ENCODE results near the gene INHA.
A peak's percentile ranks its signal among the peaks of the same experiment; 100 is the strongest.

The INHA gene

DNA sequence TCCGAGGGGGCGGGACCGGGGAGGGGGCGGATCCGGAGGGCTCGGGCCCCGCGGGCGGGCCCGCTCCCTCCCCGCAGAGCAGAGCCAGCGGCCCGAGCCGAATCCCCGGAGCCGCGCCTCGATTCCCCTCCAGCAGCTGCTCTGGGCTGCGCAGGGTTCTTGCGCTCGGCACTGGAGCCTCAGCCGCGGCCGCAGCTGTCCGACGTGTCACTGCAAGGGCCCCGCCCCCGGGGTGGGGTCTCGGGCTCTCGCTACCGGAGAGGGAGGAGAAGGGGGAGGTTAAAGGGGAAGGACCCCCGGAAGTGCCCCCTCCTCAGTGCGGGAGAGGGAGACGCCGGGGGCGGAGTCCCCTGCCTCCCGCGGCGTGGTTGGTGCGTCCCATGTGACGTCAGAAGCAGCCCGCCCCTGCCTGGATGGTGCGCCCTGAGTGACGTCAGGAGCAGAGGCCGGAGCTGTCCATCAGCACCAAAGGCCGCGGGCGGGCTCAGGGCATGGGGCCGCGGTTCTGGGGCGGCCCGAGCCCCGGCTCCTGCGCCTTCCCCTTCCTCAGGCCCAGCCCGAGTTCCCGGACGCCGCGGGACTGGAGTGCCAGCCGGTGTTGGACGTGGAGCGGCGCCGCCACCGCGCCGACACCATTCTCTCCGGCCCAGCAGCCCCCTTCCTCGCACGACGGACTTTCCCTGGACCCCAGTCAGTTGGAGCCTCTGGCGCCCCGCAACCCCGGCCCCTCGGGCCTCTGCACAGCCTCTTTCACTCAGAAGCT lies 28.3 kb upstream of the INHA start, which contains the start of the genes CHPF and TMEM198:
Gene CHPF (minus strand): TSS at position 214 of the 763 bp plus-strand sequence. CDS start 271 bp downstream, outside the sequence.
Gene TMEM198 (plus strand): TSS at position 433 of the 763 bp plus-strand sequence. CDS start 700 bp downstream, outside the sequence.
- H3K27ac ChIP-seq (replicated peaks; ENCODE audit: low read length) = no peak within 1 kb of the TSS

DNA sequence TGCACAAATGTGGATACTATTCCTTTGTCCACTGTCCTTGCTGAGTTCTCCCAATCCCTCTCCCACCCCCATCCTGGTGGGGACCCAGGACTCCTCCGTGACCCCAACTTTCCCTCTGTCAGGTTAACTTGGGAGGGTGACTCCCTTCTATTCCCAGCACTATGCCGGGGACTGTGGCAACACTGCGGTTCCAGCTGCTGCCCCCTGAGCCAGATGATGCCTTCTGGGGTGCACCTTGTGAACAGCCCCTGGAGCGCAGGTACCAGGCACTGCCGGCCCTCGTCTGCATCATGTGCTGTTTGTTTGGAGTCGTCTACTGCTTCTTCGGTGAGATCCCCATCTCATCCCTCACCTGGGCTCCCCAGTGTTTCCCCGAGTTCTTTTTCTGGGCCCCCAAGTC lies 27.5 kb upstream of the INHA start:
- Histone ChIP-seq H3K79me1 (ENCODE audit: low read depth, low read length) (peaks cover 4% of the 10 kb centered on the region), H3K27ac (replicated peaks; ENCODE audit: low read length) (no peak overlapping the region), H3K4ac (ENCODE audit: low read length) (no peak overlapping the region), H3K9ac (ENCODE audit: low read depth, low read length, poor library complexity) (no peak overlapping the region), H4K91ac (ENCODE audit: low read depth, low read length, poor library complexity) (no peak overlapping the region), H4K8ac (ENCODE audit: low read depth, low read length) (no peak overlapping the region), H2AFZ (ENCODE audit: low read length) (peak overlapping the region; percentile 95), H3K18ac (ENCODE audit: low read length) (no peak overlapping the region), H3K27me3 (ENCODE audit: control insufficient read depth in 3 of 3, insufficient read depth in 3 of 3, low read depth in 1 of 3, low read length in 3 of 3) (peaks cover 0 to 16% (median 0%) of the 10 kb centered on the region in 3 experiments), H3K14ac (ENCODE audit: low read length) (no peak overlapping the region), H3K36me3 (replicated peaks in 1 of 2; ENCODE audit: control insufficient read depth in 2 of 2, insufficient read depth in 2 of 2, low read length in 2 of 2) (peaks cover 9 to 42% of the 10 kb centered on the region in 2 donors), H2BK120ac (ENCODE audit: low read depth, low read length) (no peak overlapping the region), H3K23ac (ENCODE audit: low read depth, low read length, poor library complexity) (peak overlapping the region; percentile 73), H3K9me3 (replicated peaks in 1 of 2; ENCODE audit: control insufficient read depth in 2 of 2, insufficient read depth in 1 of 2, low read depth in 1 of 2, low read length in 2 of 2) (no peaks in the 10 kb centered on the region), H2BK15ac (ENCODE audit: low read length) (no peak overlapping the region), H2BK5ac (ENCODE audit: low read length) (peak overlapping the region; percentile 39), H2BK12ac (ENCODE audit: low read length) (no peak overlapping the region), H2AK5ac (ENCODE audit: low read depth, low read length) (no peak overlapping the region), H3K4me3 (ENCODE audit: low read length in 2 of 2) (peak overlapping the region; percentile 78 to 92), H3K4me1 (ENCODE audit: control insufficient read depth in 2 of 2, insufficient read depth in 1 of 2, low read depth in 1 of 2, low read length in 2 of 2) (peaks cover 8 to 13% of the 10 kb centered on the region in 2 donors), H3K4me2 (ENCODE audit: insufficient read depth, low read length, poor library complexity, severe bottlenecking) (peak overlapping the region; percentile 96)
- WGBS, 2 donors (ENCODE audit: extremely low coverage in 2 of 2, insufficient read length in 2 of 2, insufficient replicate concordance in 1 of 2) = no CpG with 5 or more reads among the region's 9 CpGs
- DNase-seq (ENCODE audit: low spot score) = no peak

More for the DNA sequence above, 28.3 kb upstream of the INHA start, which contains the start of the genes CHPF and TMEM198:
- Histone ChIP-seq H3K14ac (ENCODE audit: low read length) (no peak within 1 kb of the TSS), H3K9me3 (replicated peaks in 1 of 2; ENCODE audit: control insufficient read depth in 2 of 2, insufficient read depth in 1 of 2, low read depth in 1 of 2, low read length in 2 of 2) (no peaks in the 10 kb centered on the region), H3K9ac (ENCODE audit: low read depth, low read length, poor library complexity) (peak within 1 kb of the TSS; percentile 88), H3K79me1 (ENCODE audit: low read depth, low read length) (peaks cover 4% of the 10 kb centered on the region), H2AK5ac (ENCODE audit: low read depth, low read length) (no peak within 1 kb of the TSS), H3K4ac (ENCODE audit: low read length) (no peak within 1 kb of the TSS), H2BK12ac (ENCODE audit: low read length) (no peak within 1 kb of the TSS), H4K8ac (ENCODE audit: low read depth, low read length) (no peak within 1 kb of the TSS), H2AFZ (ENCODE audit: low read length) (peak within 1 kb of the TSS; percentile 95), H3K4me1 (ENCODE audit: control insufficient read depth in 2 of 2, insufficient read depth in 1 of 2, low read depth in 1 of 2, low read length in 2 of 2) (peaks cover 12 to 13% of the 10 kb centered on the region in 2 donors), H3K4me3 (ENCODE audit: low read length in 2 of 2) (peak within 1 kb of the TSS; percentile 92 to 96), H2BK120ac (ENCODE audit: low read depth, low read length) (no peak within 1 kb of the TSS), H2BK15ac (ENCODE audit: low read length) (peak within 1 kb of the TSS; percentile 9), H4K91ac (ENCODE audit: low read depth, low read length, poor library complexity) (no peak within 1 kb of the TSS), H3K4me2 (ENCODE audit: insufficient read depth, low read length, poor library complexity, severe bottlenecking) (peak within 1 kb of the TSS; percentile 96), H3K23ac (ENCODE audit: low read depth, low read length, poor library complexity) (peak within 1 kb of the TSS; percentile 91), H3K18ac (ENCODE audit: low read length) (peak within 1 kb of the TSS; percentile 59), H3K36me3 (replicated peaks in 1 of 2; ENCODE audit: control insufficient read depth in 2 of 2, insufficient read depth in 2 of 2, low read length in 2 of 2) (peaks cover 13 to 44% of the 10 kb centered on the region in 2 donors), H2BK5ac (ENCODE audit: low read length) (peak within 1 kb of the TSS; percentile 53), H3K27me3 (ENCODE audit: control insufficient read depth in 3 of 3, insufficient read depth in 3 of 3, low read depth in 1 of 3, low read length in 3 of 3) (peaks cover 0 to 16% (median 0%) of the 10 kb centered on the region in 3 experiments)
- no CpG with 5 or more reads among the region's 75 CpGs for WGBS, 2 donors (ENCODE audit: extremely low coverage in 2 of 2, insufficient read length in 2 of 2, insufficient replicate concordance in 1 of 2)
- peak; percentile 98 for DNase-seq (ENCODE audit: low spot score)

DNA sequence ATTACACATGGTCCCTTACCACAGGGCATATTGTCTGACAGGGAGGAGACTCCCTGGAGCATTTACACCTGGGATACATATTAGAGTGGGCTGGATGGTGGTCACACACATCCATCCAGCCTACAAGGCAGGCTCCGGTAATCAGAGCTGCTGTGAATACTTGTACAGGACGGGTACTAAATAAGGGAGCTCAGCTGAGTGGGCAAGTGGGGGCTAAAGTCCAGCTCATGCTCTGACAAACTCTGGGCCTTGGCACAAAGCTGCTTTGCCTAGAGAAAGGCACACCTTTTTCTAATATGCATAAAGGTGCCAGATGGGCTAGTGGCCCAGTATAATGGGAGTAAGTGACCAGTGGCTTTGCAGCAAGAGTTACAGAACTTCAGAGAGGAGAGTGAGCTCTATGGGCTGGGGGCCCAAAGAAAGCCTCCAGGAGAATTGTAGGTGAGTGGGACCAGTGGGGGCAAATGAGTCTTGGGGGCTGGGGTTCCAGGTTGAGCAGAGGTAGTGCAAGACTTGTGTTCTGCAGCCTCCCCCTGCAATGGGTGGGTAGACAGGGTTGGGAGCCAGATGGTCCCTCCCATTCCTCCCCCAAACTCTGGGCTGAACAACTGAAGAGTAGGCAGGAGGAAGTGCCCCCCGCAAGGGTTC lies 26.7 kb upstream of the INHA start:
- peaks cover 8 to 13% of the 10 kb centered on the region in 2 donors for H3K4me1 ChIP-seq (ENCODE audit: control insufficient read depth in 2 of 2, insufficient read depth in 1 of 2, low read depth in 1 of 2, low read length in 2 of 2)
- H3K18ac ChIP-seq (ENCODE audit: low read length) = no peak overlapping the region
- no peak for DNase-seq (ENCODE audit: low spot score)
- no peak overlapping the region for H4K8ac ChIP-seq (ENCODE audit: low read depth, low read length)
- no peaks in the 10 kb centered on the region for H3K9me3 ChIP-seq (replicated peaks in 1 of 2; ENCODE audit: control insufficient read depth in 2 of 2, insufficient read depth in 1 of 2, low read depth in 1 of 2, low read length in 2 of 2)
- no peak overlapping the region for H3K4me2 ChIP-seq (ENCODE audit: insufficient read depth, low read length, poor library complexity, severe bottlenecking)
- H2AK5ac ChIP-seq (ENCODE audit: low read depth, low read length) = no peak overlapping the region
- peaks cover 8 to 34% of the 10 kb centered on the region in 2 donors for H3K36me3 ChIP-seq (replicated peaks in 1 of 2; ENCODE audit: control insufficient read depth in 2 of 2, insufficient read depth in 2 of 2, low read length in 2 of 2)
- no peak overlapping the region for H2AFZ ChIP-seq (ENCODE audit: low read length)
- no peak overlapping the region for H3K14ac ChIP-seq (ENCODE audit: low read length)
- H3K27me3 ChIP-seq (ENCODE audit: control insufficient read depth in 3 of 3, insufficient read depth in 3 of 3, low read depth in 1 of 3, low read length in 3 of 3) = peaks cover 0 to 16% (median 0%) of the 10 kb centered on the region in 3 experiments
- no peak overlapping the region for H2BK15ac ChIP-seq (ENCODE audit: low read length)
- H3K27ac ChIP-seq (replicated peaks; ENCODE audit: low read length) = no peak overlapping the region
- H3K79me1 ChIP-seq (ENCODE audit: low read depth, low read length) = peaks cover 4% of the 10 kb centered on the region
- no peak overlapping the region for H4K91ac ChIP-seq (ENCODE audit: low read depth, low read length, poor library complexity)
- no peak overlapping the region for H3K4ac ChIP-seq (ENCODE audit: low read length)
- no peak overlapping the region for H3K23ac ChIP-seq (ENCODE audit: low read depth, low read length, poor library complexity)
- H2BK12ac ChIP-seq (ENCODE audit: low read length) = no peak overlapping the region
- no CpG with 5 or more reads among the region's 3 CpGs for WGBS, 2 donors (ENCODE audit: extremely low coverage in 2 of 2, insufficient read length in 2 of 2, insufficient replicate concordance in 1 of 2)
- no peak overlapping the region for H3K9ac ChIP-seq (ENCODE audit: low read depth, low read length, poor library complexity)
- no peak overlapping the region for H2BK120ac ChIP-seq (ENCODE audit: low read depth, low read length)
- no peak overlapping the region for H2BK5ac ChIP-seq (ENCODE audit: low read length)
- peak overlapping the region in 1 of 2 donors; percentile 92 for H3K4me3 ChIP-seq (ENCODE audit: low read length in 2 of 2)

DNA sequence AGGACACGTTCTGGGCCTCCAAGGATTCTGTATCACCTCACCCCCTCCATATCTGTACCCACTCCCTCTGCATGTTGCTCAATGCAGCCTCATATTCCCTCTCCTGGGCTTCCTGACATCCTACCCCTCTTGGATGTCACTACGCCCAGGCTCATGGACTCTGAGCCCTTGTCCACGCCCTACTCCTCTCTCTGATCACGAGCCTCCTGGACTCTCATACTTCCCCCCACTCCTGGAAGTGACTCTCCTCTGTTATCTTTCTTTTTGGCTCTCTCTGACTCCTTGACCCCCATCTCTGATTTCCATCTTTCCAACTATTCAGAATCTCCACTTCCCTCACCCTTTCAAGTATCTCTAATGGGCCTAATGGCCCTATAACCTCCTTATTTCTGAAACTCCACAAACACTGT lies 26.2 kb upstream of the INHA start:
- WGBS, 2 donors (ENCODE audit: extremely low coverage in 2 of 2, insufficient read length in 2 of 2, insufficient replicate concordance in 1 of 2) = no CpG with 5 or more reads among the region's 4 CpGs
- DNase-seq (ENCODE audit: low spot score) = no peak
- Histone ChIP-seq H4K8ac (ENCODE audit: low read depth, low read length) (no peak overlapping the region), H3K27me3 (ENCODE audit: control insufficient read depth in 3 of 3, insufficient read depth in 3 of 3, low read depth in 1 of 3, low read length in 3 of 3) (peaks cover 0 to 19% (median 0%) of the 10 kb centered on the region in 3 experiments), H3K4me1 (ENCODE audit: control insufficient read depth in 2 of 2, insufficient read depth in 1 of 2, low read depth in 1 of 2, low read length in 2 of 2) (peaks cover 8 to 13% of the 10 kb centered on the region in 2 donors), H3K18ac (ENCODE audit: low read length) (no peak overlapping the region), H3K4me3 (ENCODE audit: low read length in 2 of 2) (no peak overlapping the region), H3K36me3 (replicated peaks in 1 of 2; ENCODE audit: control insufficient read depth in 2 of 2, insufficient read depth in 2 of 2, low read length in 2 of 2) (peaks cover 5 to 28% of the 10 kb centered on the region in 2 donors), H2BK12ac (ENCODE audit: low read length) (no peak overlapping the region), H2BK120ac (ENCODE audit: low read depth, low read length) (no peak overlapping the region), H2BK15ac (ENCODE audit: low read length) (no peak overlapping the region), H4K91ac (ENCODE audit: low read depth, low read length, poor library complexity) (no peak overlapping the region), H3K27ac (replicated peaks; ENCODE audit: low read length) (no peak overlapping the region), H3K14ac (ENCODE audit: low read length) (no peak overlapping the region), H3K23ac (ENCODE audit: low read depth, low read length, poor library complexity) (no peak overlapping the region), H3K79me1 (ENCODE audit: low read depth, low read length) (peaks cover 2% of the 10 kb centered on the region), H2AFZ (ENCODE audit: low read length) (no peak overlapping the region), H2BK5ac (ENCODE audit: low read length) (no peak overlapping the region), H3K4me2 (ENCODE audit: insufficient read depth, low read length, poor library complexity, severe bottlenecking) (no peak overlapping the region), H3K9ac (ENCODE audit: low read depth, low read length, poor library complexity) (no peak overlapping the region), H3K4ac (ENCODE audit: low read length) (no peak overlapping the region), H2AK5ac (ENCODE audit: low read depth, low read length) (no peak overlapping the region), H3K9me3 (replicated peaks in 1 of 2; ENCODE audit: control insufficient read depth in 2 of 2, insufficient read depth in 1 of 2, low read depth in 1 of 2, low read length in 2 of 2) (no peaks in the 10 kb centered on the region)
